ENCODE data around the gene ARGLU1. TPM values are rescaled to one million over a fixed set of nuclear protein-coding genes. Genes with fewer than 3 reads are reported as not detected.

Gene ARGLU1
- total RNA-seq, 1 donor from 2014 or later, result 149 TPM

DNA sequence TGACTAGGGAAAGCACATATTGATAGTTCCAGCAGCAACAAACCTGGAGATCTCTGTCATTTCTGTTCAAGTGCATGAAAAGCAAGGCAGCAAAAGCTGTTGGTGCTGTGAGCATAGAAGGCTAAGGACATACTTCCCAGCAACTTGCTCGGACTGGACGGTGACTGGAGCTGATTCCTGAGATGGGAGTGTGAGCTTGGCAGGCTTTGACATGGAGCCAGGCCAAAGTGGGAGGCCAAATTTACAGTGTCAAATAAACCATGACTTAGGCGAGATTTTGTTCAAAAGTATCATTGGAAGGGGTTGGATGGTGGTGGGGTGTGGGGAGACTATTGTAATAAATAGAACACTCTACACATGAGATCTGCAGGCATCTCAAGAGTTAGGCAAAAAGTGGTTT is 5.9 kb upstream of the ARGLU1 start:
- Mint-ChIP-seq H3K4me1 (ENCODE audit: low read depth) (peaks cover 3% of the 10 kb centered on the region), H3K4me3 (ENCODE audit: low read depth) (no peak overlapping the region), H3K36me3 (ENCODE audit: insufficient read depth) (no peaks in the 10 kb centered on the region), H3K9me3 (ENCODE audit: low read depth) (no peaks in the 10 kb centered on the region), H3K27me3 (no peaks in the 10 kb centered on the region), H3K27ac (no peak overlapping the region)
- TF ChIP-seq, protein P1, sequence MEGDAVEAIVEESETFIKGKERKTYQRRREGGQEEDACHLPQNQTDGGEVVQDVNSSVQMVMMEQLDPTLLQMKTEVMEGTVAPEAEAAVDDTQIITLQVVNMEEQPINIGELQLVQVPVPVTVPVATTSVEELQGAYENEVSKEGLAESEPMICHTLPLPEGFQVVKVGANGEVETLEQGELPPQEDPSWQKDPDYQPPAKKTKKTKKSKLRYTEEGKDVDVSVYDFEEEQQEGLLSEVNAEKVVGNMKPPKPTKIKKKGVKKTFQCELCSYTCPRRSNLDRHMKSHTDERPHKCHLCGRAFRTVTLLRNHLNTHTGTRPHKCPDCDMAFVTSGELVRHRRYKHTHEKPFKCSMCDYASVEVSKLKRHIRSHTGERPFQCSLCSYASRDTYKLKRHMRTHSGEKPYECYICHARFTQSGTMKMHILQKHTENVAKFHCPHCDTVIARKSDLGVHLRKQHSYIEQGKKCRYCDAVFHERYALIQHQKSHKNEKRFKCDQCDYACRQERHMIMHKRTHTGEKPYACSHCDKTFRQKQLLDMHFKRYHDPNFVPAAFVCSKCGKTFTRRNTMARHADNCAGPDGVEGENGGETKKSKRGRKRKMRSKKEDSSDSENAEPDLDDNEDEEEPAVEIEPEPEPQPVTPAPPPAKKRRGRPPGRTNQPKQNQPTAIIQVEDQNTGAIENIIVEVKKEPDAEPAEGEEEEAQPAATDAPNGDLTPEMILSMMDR (IDR thresholded peaks at IDR 0.05; ENCODE audit: unreplicated experiment), result no peak
- DNase-seq (ENCODE audit: low spot score, unreplicated experiment), result no peak

DNA sequence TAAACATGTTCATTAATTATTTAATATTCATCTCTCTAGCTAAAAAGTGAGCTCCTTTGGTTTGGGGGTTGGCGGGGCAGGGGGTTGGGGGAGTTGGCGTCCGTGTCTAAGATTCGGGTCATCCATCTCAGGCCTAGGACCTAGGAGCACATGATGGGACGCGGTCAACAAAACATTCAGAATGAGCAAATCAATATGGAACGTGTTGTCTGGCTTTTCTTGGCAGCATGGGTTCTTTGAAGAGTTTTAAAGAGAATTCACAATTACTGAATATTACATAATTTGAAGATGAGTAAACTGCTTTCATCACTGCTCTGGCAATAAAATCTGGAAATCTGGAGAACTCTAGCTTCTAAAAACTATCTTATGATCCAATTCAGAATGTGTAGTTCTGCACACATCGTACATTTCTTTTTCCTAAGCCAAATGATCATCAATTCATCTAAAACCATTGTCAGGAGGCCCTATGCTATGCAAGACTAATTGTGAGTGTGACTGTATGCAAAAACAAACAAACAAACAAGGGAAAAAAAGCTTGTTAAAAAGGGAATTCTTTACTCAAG is 5.4 kb upstream of the ARGLU1 start:
- H3K9me3 Mint-ChIP-seq (ENCODE audit: low read depth), result no peaks in the 10 kb centered on the region
- H3K27me3 Mint-ChIP-seq, result no peaks in the 10 kb centered on the region
- no peak overlapping the region for H3K4me3 Mint-ChIP-seq (ENCODE audit: low read depth)
- H3K36me3 Mint-ChIP-seq (ENCODE audit: insufficient read depth), result no peaks in the 10 kb centered on the region
- TF ChIP-seq, protein P1 (IDR thresholded peaks at IDR 0.05; ENCODE audit: unreplicated experiment), result no peak
- H3K27ac Mint-ChIP-seq, result no peak overlapping the region
- peaks cover 3% of the 10 kb centered on the region for H3K4me1 Mint-ChIP-seq (ENCODE audit: low read depth)
- no peak for DNase-seq (ENCODE audit: low spot score, unreplicated experiment)

DNA sequence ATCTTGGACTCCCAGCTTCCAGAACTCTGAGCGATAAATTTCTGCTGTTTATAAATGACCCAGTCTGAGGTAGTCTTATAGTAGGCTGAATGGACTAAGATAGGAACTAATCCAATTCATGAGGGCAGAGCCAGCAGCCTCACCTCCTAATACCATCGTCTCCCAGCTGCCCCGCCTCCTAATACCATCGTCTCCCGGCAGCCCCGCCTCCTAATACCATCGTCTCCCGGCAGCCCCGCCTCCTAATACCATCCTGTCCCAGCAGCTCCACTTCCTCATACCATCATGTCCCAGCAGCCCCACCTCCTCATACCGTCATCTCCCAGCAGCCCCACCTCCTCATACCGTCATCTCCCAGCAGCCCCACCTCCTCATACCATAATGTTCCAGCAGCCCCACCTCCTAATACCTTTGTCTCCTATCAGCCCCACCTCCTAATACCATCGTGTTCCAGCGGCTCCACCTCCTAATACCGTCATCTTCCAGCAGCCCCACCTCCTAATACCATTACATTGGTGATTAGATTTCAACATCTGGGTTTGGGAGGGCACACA is 2.4 kb upstream of the ARGLU1 start:
- H3K9me3 Mint-ChIP-seq (ENCODE audit: low read depth), result no peaks in the 10 kb centered on the region
- no peaks in the 10 kb centered on the region for H3K27me3 Mint-ChIP-seq
- peaks cover 19% of the 10 kb centered on the region for H3K4me1 Mint-ChIP-seq (ENCODE audit: low read depth)
- peak overlapping the region; percentile 70 for H3K27ac Mint-ChIP-seq
- TF ChIP-seq, protein P1 (IDR thresholded peaks at IDR 0.05; ENCODE audit: unreplicated experiment), result no peak
- peak; percentile 36 for DNase-seq (ENCODE audit: low spot score, unreplicated experiment)
- H3K4me3 Mint-ChIP-seq (ENCODE audit: low read depth), result peak overlapping the region; percentile 35
- no peaks in the 10 kb centered on the region for H3K36me3 Mint-ChIP-seq (ENCODE audit: insufficient read depth)

DNA sequence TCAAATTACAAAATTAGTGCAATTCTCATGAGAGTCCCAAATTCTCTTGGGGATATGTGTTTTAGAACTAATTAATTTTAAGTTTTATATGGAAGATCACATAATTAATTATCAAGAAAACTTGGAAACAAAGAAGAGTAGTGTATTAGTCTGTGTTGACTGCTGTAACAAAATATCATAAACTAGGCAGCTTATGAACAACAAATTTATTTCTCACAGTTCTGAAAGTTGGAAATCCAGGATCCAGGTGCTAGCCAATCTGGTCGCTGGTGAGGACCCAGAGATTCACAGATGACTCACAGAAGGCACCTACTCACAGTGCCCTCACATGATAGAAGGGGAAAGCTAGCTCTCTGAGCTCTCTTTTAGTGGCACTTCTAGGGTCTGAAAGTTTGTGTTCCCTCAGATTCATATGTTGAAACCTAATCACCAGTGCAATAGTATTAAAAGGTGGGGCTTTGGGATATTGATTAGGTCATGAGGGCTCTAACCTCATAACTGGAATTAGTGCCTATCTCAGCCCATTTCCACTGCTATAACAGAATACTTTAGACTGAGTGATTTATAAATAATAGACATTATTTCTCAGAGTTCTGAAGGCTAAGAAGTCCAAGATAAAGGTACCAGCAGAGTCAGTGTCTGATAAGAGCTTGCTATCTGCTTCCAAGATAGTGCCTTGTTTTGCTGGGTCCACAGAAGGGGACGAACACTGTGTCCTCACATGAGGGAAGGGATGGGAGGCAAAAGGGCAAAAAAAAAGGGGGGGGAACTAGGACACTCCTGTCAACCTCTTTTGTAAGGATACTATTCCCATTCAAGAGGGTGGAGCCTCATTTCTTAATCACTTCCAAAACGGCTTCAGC is 1.5 kb upstream of the ARGLU1 start:
- H3K27me3 Mint-ChIP-seq, result no peaks in the 10 kb centered on the region
- no peaks in the 10 kb centered on the region for H3K36me3 Mint-ChIP-seq (ENCODE audit: insufficient read depth)
- peaks cover 28% of the 10 kb centered on the region for H3K4me1 Mint-ChIP-seq (ENCODE audit: low read depth)
- no peaks in the 10 kb centered on the region for H3K9me3 Mint-ChIP-seq (ENCODE audit: low read depth)
- no peak overlapping the region for H3K4me3 Mint-ChIP-seq (ENCODE audit: low read depth)
- TF ChIP-seq, protein P1 (IDR thresholded peaks at IDR 0.05; ENCODE audit: unreplicated experiment), result no peak
- no peak for DNase-seq (ENCODE audit: low spot score, unreplicated experiment)
- H3K27ac Mint-ChIP-seq, result peak overlapping the region; percentile 11

DNA sequence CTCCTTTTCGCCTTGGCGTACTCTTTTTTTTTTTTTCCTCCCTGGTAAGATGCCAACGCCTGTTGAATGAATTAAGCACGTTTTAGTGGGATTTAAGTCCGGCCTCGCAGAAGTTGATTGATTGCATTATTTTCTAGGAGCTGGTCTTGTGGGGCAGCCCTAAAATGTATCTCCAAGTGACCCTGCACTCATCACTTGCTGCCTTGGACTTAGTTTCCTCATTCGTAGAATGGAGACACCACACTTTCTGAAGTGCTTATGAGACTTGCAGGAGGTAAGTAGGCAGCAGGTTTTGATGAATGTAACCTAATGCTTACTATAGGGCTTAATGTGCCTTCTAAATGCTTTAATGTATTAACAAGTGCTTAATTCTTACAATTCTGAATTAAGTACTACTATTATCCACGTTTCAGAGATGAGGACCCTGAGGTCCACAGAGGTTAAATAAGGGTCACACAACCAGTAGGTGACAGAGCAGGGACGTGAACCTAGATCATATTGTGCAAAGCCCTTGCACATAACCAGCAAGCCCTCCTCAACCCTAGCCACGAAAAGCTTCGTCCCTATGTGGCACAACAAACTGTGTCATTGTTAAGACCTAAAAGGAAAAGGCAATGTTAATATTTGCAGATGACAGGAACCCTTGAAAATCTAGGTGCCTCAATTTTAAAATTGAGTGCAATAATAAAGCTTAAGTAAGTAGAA is 514 bp upstream of the ARGLU1 start:
- TF ChIP-seq, protein P1 (IDR thresholded peaks at IDR 0.05; ENCODE audit: unreplicated experiment), result no peak
- Mint-ChIP-seq H3K4me1 (ENCODE audit: low read depth) (peaks cover 31% of the 10 kb centered on the region), H3K36me3 (ENCODE audit: insufficient read depth) (no peaks in the 10 kb centered on the region)

More for the DNA sequence above, 514 bp upstream of the ARGLU1 start:
- DNase-seq (ENCODE audit: low spot score, unreplicated experiment), result no peak
- Mint-ChIP-seq H3K4me3 (ENCODE audit: low read depth) (peak overlapping the region; percentile 99), H3K27ac (peak overlapping the region; percentile 97), H3K9me3 (ENCODE audit: low read depth) (no peaks in the 10 kb centered on the region), H3K27me3 (no peaks in the 10 kb centered on the region)

All from progenitor cell of endocrine pancreas (in vitro differentiated cells).